Middle frontal gyrus (tissue), 1 donor: ENCODE measurements around the gene MACO1.

Source experiments
- DNase-seq: peaks from one replicate; pipeline ENCODE4 v3.0.0-alpha.2; 2015; ENCODE audit warnings: low spot score; ENCODE audit errors: extremely low spot score

Gene MACO1

DNA sequence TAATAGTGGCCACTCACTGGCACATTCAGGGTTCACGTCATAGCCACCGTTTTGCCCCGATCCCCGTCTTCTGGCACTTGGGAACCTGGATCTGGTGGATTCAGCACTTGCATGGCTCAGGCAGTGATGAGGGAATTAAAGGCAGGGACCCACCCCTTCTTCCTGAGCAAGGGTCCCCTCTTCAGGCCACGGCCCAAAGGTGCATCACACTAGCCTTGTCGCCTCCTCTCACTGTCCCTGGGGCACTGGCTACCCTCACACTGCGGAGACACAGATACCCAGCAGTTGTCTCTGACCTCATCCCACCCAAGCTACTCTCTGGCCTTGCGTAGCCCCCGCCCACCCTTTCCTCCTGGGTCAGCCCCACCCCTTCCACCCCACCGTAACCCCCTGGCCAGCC lies 92.8 kb downstream of the MACO1 start:
- DNase-seq, result no peak

DNA sequence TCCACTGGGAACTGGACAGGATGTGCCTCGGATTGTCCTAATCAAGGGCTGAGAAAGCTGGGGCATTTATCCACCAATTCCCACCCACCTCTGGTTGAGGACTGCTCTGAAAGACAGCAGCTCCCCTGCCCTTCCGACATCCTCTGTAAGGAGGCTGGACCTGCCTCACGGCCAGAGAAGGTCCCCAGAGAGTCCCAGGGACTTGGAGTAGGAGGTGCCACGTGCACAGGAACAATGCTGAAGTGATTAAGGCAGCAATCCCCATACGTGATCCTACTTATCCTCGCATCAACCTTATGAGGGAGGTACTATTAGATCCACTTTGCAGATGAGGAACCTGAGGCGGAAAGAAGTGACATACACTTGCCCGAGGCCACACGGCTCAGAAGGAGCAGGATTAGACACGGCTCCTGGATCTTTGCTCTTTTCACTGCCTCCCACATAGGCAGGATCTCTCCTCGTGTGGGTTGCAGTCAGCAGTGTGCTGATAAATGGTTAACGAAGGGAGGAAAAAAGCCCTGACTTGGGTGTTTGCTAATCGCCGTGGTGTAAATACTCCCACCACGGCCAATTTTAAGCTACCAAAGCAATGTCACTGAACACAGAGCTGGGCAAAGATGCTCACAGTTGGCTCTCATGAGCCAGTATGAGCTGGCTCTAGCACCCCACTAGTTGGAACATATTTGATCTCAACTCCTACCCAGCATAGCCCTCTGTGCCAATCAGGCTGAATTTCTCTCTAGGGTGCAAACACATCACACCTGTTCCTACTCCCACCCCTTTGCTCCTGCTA lies 94.1 kb downstream of the MACO1 start:
- peak; percentile 31 for DNase-seq

DNA sequence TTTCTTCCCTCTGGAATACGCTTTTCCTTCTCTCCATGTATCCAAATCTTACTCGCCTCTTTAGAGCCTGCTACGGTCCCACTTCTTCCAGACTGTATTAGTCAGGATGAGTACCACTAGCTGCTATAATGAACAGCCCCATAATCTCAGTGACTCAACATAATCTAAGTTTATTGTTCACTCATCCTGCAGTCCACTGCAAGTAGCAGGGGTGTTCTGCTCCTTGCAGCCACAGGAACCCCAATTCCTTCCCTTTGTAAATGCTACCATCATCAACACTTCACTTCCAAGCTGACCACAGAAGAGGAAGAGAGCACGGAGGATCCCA lies 94.6 kb downstream of the MACO1 start:
- DNase-seq, result no peak

DNA sequence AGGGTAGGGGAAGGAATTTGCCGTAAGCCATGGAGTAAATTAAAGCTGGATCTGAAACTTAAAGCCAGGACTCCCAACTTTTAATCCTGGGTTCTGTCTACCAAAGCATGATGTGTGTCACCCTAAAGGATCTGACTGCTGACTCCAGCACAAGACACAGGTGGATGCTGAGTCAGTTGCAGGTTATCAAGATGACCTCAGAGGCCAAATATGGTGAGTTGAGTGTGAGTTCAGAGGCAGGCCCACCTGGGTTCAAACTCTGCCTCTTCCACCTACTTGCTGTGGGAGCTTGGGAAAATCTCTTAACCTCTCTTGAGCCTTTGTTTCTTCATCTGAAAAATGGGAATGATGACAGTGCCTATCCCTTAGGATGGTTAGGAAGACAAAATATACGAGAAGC lies 96.1 kb downstream of the MACO1 start:
- no peak for DNase-seq

- DNase-seq, result no peak
Observed at GRCh38 chr1:25527226-25527846, 96.6 kb downstream of the MACO1 start.

- DNase-seq, result no peak
Observed at GRCh38 chr1:25527946-25528595, 97.4 kb downstream of the MACO1 start.

- no peak for DNase-seq
Observed at GRCh38 chr1:25528881-25529517, 98.3 kb downstream of the MACO1 start.

DNA sequence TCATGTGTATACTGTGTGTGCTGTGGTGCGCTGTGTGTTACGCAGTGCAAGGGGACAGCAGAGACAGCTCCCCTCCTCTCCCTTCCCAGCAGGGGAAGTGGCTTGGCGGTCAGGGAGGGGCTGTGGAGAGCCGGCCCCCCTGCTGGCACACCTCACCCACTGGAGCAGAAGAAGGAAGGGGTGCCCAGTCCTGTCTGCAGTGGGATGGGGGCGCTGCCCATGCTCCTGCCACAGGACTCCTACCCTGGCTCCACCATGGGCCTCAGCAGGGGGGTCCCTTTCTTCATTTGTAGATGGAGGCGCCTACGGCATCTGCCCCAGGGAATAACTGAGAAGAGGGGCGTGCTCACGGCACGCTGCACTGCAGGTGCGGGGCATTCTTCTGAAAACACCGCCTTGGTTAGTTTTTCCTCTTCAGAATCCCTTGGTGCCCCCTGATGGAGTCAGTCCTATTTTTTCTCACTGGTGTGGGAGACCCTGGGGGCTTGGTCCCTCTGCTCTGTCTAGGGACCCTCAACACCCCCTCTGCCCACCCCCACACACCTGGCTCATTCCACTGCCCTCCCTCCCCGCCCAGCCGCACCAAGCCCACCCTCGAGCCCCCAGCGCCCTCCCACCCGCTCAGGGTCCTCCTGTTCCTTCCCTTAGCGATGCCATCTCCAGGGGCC lies 99.0 kb downstream of the MACO1 start:
- no peak for DNase-seq

DNA sequence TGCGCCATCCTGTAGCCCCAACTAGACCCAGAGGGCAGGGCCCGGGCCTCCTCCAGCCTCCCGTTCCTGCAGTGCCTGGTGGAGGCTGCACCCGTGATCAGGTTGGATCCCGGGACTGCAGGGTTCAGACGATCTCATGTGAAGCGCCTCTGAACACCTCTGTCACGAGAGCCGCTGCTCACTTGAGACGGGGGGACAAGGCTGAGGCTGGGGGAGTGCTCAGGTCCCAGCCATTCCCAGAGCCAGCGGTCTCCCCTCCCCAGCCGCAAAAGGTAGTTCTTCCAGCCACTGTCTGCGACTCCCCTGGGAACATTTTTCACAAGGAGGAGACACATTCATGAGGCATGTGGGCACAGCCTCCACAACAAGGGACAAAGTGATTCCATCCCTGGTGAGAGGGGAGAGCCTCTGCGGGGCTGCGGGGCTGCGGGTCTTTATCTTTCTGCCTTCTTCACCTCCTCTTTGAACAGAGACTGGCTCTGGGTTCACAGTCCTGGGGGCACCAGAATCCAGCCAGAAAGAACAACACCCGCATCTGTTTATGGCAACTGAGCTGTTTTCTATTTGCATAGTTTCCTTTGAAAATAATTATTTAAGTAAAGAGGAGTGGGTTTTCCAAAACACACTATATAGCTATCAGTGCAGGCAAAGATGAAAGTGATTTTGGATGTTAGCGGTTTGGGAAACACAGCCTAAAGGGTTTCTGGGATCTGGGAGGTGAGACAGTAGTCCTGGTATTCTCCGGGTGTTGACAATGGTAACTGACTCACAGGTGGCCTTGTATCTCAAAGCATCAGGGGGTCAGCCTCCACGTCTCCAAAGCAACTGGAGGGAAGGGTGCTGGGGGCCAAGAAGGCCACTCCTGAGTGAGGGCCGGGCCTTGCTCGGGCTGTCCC lies 99.7 kb downstream of the MACO1 start:
- no peak for DNase-seq

GRCh38 chr1:25531082-25531461 lies 100.4 kb downstream of the MACO1 start:
- DNase-seq, result no peak

GRCh38 chr1:25532970-25533369 lies 102.3 kb downstream of the MACO1 start:
- DNase-seq, result no peak

DNA sequence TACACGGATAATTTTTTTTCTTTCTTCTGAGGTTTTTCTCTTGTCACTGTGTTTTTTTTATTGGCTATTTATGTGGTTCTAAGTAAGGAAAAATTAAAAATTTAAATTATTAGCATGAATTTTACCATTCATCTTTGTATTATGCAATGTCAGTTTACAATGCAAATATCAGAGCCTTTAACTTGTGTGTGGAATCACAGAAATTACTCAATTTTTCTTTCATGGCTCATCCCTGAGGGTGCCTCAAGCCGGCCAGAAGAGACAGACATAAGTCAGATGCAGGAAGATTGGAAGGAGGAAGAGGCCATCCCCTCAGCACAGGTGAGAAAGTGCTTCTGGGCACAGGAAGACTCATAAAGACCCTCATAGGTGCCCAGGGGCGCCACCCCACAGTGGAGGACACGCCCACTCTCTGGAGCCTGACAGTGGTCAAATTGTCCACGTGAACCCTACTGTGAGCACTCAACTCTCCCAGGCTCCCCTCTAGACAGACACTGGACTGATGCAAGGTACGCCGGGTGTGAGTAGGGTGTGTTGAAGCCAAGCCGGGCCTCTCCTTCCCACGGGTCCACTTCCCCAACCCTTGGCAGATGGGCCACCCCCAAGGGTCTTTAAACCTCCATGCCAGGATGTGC lies 103.2 kb downstream of the MACO1 start:
- no peak for DNase-seq

DNA sequence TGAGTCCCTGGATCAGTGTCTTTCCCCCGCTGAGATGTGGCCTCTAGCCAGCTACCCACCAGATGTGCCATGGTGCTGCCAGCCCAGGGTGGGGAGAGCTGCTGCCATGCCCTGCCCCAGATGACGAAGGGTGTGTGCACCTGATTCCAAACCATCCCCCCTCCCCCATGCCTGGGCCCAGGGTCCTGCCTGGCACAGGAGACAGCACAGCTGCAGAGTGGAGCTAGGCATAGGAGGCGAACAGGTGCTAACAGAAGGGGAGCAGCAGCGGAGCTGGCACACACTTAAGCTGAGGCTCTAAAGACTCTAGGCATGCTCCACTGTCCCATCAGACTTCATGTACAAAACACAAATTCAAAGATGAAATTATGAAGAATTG lies 103.7 kb downstream of the MACO1 start:
- no peak for DNase-seq

DNA sequence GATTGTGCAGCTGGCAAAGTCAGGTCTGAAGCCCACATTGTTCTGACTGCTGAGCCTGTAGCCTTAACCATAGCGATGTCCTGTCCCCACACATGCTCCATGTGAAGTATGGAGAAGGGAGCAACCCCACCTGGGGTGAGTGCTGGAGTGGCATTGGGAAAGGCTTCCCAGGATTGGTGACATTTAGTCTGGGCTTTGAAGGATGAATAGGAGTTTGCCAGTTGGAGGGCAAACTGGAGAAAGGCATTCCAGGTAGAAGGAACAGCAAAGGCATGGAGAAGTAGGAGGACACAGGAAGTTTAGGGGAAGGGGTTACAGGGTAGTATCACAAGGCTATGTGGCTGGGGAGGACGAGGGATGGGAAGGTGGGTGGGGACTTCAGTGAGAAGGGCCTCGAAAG lies 105.4 kb downstream of the MACO1 start:
- no peak for DNase-seq

DNA sequence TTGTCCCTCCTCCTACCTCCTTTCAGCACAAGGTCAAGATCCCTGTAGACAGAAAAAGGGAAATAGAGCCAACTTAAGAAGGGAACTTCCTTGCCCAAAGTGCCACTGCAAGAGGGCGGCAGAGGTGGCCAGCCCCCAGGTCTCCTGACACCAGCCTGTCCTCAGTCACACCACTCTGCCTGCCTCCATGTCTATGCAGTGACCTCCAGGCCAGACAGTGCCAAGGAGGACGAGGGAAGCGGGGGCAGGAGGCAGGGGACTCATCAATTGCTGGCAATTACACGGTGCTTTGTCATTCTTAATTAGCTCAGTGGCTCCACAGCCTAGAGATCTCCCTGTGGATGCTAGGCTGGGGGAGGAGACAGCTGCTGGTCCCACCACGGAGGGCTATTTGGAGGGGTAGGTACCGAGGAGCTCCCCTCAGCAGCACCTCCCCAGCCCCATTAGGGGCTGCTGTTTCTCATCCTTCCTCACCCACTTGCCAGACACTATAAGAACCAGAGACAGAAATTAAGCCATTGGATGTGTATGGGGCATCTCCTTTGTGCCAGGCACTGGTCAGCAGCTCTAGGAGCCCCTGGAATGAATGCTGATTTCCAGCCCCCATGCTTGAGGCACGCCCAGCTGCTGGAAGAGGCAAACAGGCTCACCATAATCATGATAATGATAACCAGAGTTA lies 106.6 kb downstream of the MACO1 start:
- no peak for DNase-seq

DNA sequence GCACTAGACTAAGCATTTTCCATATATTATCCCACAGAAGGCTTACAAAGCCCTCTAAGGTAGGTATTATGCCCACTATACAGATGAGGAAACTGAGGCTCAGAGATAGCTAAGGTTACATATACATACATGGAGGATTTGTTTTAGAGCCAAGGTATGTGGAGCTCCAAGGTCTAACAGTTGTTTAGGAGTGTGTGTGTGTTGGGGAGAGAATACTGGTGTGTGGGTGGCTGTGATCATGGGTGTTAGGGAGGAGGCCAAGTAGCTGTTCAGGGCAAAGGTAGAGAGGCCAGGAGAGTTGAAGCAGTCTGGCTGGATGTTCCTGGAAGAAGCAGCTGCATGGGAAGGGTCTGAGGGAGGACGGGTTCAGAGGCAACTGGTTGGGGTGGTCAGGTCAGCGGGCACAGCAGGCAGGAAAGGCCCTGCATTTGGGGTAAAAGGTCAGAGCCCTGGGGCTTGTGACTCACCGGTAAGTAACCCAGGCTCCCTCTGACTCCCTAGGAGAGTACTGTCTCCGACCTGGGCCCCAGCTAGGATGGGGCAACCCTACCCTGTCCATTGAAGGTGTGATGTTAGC lies 107.6 kb downstream of the MACO1 start:
- no peak for DNase-seq

DNA sequence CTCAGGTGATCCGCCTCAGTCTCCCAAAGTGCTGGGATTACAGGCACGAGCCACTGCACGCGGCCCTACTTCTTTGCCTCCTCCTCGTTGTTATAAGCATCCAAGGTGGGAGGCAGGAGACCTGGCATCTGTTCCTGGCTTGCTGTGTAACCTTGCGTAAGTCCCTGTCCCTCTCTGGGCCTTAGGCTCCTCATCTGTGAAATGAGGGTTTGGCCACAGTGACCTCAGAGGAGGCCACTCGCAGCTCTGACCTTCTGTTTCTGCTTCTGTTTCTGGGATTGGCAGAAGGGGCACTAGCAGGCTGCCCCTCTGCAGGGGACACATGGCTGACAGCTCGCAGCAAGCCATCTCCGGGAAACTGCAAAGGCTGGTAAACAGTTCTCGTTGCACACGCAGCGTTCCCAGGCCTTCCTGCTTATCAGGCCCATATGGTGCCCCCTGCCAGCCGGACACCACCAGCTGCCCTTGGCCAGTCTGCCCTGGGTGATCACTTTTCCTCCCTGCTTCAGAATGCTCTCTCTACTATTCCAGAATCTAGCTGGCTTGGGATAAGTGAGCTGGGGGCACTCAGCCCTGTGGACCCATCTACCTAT lies 110.1 kb downstream of the MACO1 start:
- DNase-seq, result no peak

GRCh38 chr1:25541425-25541824 lies 110.7 kb downstream of the MACO1 start:
- DNase-seq, result no peak
